Measurements from ENCODE around the gene CAST.

- TF ChIP-seq, protein P1, sequence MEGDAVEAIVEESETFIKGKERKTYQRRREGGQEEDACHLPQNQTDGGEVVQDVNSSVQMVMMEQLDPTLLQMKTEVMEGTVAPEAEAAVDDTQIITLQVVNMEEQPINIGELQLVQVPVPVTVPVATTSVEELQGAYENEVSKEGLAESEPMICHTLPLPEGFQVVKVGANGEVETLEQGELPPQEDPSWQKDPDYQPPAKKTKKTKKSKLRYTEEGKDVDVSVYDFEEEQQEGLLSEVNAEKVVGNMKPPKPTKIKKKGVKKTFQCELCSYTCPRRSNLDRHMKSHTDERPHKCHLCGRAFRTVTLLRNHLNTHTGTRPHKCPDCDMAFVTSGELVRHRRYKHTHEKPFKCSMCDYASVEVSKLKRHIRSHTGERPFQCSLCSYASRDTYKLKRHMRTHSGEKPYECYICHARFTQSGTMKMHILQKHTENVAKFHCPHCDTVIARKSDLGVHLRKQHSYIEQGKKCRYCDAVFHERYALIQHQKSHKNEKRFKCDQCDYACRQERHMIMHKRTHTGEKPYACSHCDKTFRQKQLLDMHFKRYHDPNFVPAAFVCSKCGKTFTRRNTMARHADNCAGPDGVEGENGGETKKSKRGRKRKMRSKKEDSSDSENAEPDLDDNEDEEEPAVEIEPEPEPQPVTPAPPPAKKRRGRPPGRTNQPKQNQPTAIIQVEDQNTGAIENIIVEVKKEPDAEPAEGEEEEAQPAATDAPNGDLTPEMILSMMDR (IDR thresholded peaks at IDR 0.05; ENCODE audit: borderline replicate concordance, extremely low read depth, low read length, poor library complexity, severe bottlenecking), result no peak
- TF ChIP-seq EZH2 (IDR thresholded peaks at IDR 0.05; ENCODE audit: borderline replicate concordance, low read depth, low read length, severe bottlenecking), result no peak
These were observed 3.9 kb upstream of the CAST start for GRCh38 chr5:96658272-96658671.

All from DND-41 (cell line).